ENCODE measurements around the gene POLR1C.

Gene POLR1C

GRCh38 chr6:43508481-43509141 lies 8.3 kb upstream of the POLR1C start:
- Histone ChIP-seq H3K36me3 (ENCODE audit: control insufficient read depth in 2 of 2, insufficient read depth in 1 of 2, low read length in 2 of 2) (peaks cover 6 to 53% of the 10 kb centered on the region in 2 experiments), H3K9me3 (ENCODE audit: control insufficient read depth, insufficient read depth, low read depth, low read length) (no peaks in the 10 kb centered on the region), H3K4me3 (ENCODE audit: low read depth, low read length) (no peak overlapping the region), H3K27ac (ENCODE audit: extremely low read depth, low read depth, low read length) (no peak overlapping the region), H3K4me1 (ENCODE audit: control insufficient read depth, insufficient read depth, low read length) (no peaks in the 10 kb centered on the region)
- CTCF ChIA-PET: interaction anchor here (0.6 to 8.5 kb wide), 18 partner anchors 8 to 512 kb away, joined by 3 to 142 read pairs (median 4); partner anchors contain the start of genes ABCC10, DLK2, DNPH1 and ZNF318
- POLR2A ChIA-PET: interaction anchor here (1.0 to 3.3 kb wide), 5 partner anchors 8 to 71 kb away, joined by 3 to 14 read pairs (median 4); partner anchors contain the start of genes POLR1C, TJAP1 and YIPF3
- TF ChIP-seq REST (tag by site-specific recombination; IDR thresholded peaks at IDR 0.05) (no peak), ZNF404 (tag by site-specific recombination; IDR thresholded peaks at IDR 0.05) (no peak), ZNF423 (tag by site-specific recombination; IDR thresholded peaks at IDR 0.05) (no peak), KLF9 (tag by site-specific recombination; IDR thresholded peaks at IDR 0.05; ENCODE audit: low read depth) (peak; percentile 71), ZNF777 (tag by site-specific recombination; IDR thresholded peaks at IDR 0.05; ENCODE audit: borderline replicate concordance) (no peak), ZNF350 (tag by site-specific recombination; IDR thresholded peaks at IDR 0.05) (no peak), PRDM10 (tag by site-specific recombination; IDR thresholded peaks at IDR 0.05) (peak; percentile 45), PRDM1 (tag by site-specific recombination; IDR thresholded peaks at IDR 0.05) (peak; percentile 62)
- TF ChIP-seq, protein P1, sequence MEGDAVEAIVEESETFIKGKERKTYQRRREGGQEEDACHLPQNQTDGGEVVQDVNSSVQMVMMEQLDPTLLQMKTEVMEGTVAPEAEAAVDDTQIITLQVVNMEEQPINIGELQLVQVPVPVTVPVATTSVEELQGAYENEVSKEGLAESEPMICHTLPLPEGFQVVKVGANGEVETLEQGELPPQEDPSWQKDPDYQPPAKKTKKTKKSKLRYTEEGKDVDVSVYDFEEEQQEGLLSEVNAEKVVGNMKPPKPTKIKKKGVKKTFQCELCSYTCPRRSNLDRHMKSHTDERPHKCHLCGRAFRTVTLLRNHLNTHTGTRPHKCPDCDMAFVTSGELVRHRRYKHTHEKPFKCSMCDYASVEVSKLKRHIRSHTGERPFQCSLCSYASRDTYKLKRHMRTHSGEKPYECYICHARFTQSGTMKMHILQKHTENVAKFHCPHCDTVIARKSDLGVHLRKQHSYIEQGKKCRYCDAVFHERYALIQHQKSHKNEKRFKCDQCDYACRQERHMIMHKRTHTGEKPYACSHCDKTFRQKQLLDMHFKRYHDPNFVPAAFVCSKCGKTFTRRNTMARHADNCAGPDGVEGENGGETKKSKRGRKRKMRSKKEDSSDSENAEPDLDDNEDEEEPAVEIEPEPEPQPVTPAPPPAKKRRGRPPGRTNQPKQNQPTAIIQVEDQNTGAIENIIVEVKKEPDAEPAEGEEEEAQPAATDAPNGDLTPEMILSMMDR (tag by site-specific recombination; IDR thresholded peaks at IDR 0.05): 0 out of 2 replicates have a peak, but pooled peaks have one; percentile 13
- TF ChIP-seq, protein P2, sequence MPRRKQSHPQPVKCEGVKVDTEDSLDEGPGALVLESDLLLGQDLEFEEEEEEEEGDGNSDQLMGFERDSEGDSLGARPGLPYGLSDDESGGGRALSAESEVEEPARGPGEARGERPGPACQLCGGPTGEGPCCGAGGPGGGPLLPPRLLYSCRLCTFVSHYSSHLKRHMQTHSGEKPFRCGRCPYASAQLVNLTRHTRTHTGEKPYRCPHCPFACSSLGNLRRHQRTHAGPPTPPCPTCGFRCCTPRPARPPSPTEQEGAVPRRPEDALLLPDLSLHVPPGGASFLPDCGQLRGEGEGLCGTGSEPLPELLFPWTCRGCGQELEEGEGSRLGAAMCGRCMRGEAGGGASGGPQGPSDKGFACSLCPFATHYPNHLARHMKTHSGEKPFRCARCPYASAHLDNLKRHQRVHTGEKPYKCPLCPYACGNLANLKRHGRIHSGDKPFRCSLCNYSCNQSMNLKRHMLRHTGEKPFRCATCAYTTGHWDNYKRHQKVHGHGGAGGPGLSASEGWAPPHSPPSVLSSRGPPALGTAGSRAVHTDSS (tag by site-specific recombination; IDR thresholded peaks at IDR 0.05): no peak
